NAMALWA (cell line): ENCODE data around the gene GRM5.

Experiments
- DNase-seq: peaks from one replicate; pipeline ENCODE4 v3.0.0-alpha.2; 2015; ENCODE audit warnings: low spot score

Gene GRM5

DNA sequence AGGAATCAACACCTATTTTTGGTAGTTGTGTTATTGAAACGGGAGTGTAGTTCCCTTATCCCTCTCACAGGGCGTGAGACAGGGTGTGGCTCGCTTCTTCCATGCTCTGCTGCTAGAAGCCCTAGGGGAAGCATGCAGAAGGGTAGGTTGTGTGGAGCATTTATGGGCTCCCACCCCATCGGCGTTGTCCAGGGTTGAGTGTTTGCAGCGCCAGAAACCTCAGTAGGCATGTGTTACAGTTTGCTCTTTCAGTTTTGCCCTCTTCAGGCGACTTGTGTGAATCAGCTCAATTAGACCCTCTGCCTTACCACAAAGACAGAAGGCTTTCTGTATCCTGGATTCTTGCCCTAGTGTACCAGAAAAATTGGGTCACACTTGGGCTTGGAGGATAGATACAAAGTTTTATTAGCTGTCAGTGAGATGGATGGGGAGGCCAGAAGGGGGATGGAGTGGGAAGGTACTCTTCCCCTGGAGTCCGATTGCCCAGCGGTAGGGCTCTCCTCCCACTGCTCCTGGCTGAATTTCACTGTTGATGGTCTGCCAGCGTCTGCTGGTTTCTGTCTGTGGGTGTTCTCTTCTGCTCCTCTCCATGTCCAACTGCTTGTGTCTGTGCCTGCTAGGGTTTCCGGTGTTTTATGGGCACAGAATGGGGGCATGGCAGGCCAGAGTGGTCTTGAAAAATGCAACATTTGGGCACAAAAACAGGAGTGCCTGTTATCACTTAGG lies 369.9 kb downstream of the GRM5 start:
- DNase-seq = no peak

DNA sequence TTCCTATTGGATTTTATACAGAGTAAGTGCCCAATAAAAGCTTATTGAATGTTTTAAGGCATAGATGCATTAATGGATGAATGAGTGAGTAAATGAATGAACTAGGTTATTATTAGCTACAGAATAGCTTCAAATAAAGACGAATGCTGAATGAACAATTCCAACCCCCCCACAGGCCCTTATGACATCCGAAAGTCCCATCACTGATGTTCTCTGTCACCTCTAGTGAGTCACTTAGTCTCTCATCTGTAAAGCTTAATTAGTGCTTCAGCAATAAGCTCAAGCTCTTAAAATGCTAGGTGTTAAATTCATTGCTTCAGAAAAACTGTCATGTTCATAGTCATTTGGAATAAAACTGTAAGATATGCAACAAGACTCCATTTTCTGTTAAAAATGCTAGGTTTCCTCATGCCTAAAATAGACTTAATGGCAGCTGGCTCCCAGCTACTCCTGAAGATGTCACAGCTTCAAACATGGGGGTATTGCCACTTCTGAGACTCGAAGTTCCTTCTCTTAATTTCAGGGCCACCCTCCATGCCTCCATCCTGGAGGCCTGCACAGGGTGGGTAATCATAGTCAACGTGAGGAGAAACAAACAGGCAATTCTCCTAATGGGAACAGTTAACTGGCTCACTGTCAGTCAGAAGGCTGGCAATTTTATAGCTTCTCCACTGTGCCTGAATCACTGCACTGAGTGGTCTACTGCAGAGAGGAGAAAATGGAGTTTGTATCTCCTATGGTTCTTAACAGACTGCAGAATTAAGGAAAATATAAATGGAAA lies 373.3 kb downstream of the GRM5 start:
- no peak for DNase-seq

DNA sequence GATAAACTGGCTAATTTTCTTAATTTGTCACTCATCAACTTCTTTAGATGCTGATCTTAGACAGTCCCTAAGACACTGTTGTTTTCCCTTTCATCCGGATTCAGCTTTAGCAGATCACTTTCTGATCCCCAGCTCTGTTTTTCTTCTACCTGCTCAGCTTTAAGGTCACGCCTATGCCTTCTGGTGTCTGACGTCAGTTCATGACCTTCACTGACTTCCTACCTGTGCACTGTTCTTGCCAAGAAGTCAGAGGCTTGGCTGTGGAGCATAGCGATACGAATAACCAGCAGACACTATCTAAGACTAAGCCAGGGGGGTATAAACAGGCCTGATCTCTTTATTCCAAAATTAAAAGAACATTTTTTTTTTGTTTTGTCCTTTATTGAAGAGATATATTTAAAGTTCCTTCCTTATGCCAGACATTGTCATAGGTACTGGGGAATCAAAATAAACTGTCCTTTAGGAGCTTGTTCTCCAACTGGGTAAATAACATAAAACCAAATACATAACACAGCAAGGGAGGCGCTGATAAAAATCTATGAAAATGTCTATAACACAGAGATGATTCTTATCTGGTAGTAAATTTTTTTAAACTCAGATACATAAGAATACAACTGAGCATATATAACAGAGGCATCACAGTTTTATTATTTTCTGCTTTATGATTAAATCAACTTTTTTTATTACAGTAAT lies 376.1 kb downstream of the GRM5 start:
- DNase-seq = no peak

DNA sequence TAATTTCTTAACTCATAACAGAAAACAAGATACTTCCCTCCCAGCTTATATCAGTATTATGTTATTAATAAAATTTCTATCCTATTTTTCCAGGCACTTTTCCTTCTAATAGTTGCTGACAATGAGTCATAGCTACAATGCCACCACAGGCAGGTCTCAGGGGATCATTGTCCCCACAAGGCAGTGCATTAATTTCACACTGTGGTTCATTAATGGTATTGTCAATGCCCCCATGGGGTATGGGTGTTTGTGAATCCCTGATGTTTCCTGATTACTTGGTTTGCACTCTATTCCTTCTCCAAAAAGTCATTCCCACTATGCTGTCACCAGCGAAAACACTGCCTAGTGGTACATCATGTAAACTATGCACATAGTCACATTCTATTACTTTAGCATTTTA lies 382.8 kb downstream of the GRM5 start:
- DNase-seq = no peak

DNA sequence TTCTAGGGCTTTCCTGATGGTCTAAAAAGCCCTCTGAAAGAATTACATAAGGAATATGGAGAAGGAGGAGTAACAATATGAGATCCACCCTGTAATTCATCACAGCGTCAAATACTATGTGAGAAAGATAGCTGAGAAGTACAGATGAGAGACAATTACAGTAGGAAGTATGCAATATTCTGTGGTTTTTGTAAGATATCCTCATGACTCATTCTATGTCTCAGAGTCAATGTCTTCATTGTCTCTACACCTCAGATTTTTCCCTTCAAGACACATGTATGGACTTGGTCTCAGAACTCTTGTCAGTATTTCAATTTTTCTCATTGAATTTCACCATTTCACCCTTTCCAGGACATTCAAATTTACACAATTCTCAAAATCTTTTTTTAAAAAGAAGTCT lies 385.0 kb downstream of the GRM5 start:
- DNase-seq = no peak

DNA sequence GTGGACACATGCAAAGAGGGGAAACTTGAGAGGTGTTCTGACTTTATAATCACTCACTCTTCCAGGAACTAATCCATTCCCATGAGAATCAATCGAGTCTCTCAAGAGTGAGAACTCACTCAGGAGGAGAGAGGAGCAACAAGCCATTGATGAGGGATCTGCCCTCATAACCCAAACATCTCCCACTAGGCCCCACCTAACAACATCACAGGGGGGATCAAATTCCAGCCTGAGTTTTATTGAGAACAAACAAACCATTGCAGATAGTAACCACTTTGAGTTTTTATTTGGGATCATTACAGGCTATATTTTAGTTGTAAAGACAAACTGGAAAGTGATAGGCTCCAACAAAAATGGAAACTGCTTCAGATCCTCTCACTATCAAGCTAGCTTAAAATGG lies 399.4 kb downstream of the GRM5 start:
- no peak for DNase-seq

DNA sequence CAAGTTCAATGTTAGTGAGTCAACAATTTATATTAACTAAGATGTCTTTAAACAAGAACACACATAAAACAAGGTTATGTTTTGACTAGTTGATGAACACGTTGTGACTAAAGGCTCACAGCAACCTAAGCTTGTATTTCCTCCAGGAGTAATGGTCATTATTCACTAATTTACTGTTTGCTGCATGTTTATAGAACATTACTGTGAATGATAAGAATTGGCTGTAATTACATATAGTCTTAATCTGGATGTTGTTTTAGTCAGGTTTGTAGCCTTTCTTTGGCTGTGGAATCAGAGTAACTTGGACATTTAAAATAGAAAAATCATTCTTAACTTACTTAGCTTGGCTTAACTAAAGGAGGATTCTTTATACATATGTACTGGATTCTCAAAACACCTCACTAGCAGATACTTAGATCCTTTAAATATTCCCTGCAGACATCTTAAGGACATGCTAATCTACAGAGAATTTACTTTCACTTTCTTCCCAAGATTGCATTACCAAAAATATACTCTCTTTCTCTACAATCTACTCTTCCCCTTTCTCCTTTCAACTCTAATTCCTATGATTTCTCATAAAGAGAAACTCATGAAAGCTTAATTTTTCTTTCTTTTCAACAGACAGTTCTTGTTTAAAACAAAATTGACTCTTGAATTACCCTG lies 408.6 kb downstream of the GRM5 start:
- DNase-seq = no peak

DNA sequence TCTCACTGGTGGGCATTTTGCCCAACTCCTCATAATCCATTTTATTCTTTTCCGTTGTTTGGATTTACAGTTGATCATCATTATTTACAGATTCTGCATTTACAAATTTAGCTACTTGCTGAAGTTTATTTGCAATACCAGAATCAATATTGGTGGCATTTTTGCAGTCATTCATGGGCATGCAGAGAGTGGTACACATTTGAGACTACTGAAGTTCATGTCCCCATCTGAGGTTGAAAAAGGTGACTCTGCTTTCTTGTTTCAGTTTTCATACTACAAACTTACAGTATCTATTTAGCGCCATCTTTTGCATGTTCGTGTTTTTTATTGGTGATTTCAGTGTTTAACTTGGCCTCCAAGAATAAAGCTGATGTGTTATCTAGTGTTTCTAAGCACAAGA lies 409.5 kb downstream of the GRM5 start:
- no peak for DNase-seq

DNA sequence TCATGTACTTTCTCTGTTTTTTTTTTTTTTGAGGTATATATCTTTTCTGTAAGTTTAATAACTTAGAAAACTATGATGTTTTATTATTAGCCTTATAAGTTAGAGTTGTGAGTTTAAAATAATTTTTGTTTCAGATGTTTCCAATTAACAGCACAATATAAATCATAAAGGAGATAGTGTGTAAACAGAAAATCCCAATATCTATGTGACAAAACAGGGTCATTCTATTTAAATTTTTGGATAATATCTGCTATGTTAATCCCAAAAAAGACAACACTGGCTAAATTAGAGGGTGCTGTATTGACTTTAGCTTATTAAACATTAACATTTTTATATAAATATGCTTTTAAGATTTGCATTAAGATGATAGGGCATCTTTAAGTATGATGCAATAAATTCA lies 410.1 kb downstream of the GRM5 start:
- no peak for DNase-seq

DNA sequence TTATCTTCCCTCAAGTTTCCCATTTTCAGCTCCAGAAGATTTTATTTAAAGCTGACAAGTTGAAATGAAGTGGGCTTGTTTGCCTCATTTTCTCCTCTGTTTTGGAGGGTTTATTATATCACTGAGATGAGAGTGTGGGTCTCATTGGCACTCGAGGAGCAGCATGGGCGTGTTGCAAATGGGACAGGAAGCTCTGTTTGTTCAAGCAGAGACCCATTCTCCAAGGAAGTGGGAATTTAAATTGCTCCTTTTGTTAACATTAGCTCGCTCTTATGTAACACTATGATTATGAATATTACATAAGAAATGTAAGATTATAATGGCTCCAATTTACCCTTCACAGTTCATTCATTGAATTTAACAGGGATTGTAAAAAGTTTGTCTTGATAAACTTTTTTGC lies 410.6 kb downstream of the GRM5 start:
- no peak for DNase-seq

DNA sequence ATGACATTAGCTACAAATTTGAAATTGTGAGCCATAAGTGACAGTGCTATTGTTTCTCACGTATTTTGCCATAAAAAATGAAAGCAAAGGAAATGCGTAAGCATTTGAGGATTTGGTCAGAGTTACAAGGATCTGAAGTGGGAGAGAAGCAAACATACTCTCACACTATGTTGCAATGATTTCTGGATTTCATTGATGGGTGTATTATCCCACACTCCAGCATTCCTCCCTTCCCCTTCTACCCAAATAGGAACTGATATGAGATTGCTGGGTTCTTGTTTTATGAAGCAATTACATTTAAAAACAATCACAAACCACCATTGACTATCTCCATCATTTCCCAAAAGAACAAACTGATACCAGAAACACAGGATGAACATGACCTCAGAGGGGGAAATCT lies 414.2 kb downstream of the GRM5 start:
- DNase-seq = no peak

DNA sequence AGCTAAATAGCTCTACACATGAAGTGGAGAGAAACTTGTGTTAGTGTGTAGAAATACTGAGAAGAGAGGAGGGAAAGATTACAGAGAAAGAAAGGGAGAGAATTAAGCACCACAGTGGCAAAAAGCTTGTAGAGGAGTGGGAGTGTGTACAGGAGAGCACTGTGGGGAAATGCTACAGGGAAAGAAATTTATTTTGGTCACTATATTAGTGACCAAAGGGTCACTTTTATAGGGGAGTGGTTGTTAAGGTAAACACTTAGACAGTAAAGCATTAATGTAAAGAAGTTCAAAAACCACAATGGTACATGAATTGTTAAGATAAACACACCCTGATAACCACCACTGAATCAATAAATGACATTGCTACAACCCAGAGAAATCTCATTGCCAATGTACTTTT lies 421.1 kb downstream of the GRM5 start:
- no peak for DNase-seq

DNA sequence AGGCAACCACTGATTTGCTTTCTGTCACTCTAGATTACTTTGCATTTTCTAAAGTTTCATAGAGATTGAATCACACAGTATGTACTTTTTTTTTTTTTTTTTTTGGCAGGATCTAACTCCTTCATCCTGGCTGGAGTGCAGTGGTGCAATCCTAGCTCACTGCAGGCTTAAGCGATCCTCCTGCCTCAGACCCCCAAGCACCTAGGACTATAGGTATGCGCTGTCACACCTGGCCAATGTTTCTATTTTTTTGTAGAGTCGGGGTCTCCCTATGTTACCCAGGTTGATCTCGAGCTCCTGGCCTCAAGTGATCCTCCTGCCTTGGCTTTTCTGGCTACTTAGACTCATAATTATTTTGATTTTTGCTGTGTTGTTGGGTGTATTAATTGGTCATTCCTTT lies 433.6 kb downstream of the GRM5 start:
- DNase-seq = no peak

DNA sequence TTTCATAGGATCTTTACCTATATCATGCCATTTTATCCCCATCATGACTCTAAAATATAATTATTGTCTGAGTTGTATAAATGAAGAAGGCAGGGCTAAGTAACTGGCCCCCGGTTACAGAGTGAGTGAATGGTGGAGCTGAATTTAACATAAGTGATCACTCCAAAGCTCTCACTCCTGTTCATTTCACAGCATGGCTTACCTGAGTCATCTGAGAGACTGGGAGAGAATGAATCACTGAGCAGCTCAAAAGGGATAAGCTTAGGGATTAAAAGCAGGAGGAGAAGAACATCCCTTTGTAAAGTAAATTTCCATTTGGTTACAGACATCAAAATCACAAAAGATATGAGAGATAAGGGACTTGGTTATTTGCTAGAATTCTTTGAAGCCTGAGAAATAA lies 434.3 kb downstream of the GRM5 start:
- no peak for DNase-seq

DNA sequence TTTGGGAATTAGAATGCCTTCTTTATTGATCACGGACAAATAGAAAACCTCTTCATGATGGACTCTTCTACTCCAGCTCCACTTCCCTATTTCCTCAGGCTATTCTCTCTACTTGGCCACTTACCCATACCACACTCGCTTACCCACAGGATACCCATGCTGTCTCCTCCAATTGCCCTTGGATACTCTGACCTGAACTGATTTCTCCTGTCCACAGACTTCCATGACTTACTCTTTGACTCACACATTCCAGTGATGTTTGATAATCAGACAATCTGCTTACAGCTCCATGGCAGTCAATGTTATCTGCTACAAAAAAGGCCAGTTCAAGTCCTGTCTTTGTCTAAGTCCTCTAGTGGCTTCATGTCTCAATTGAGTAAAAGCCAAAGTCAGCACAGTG lies 436.3 kb downstream of the GRM5 start:
- DNase-seq = no peak

DNA sequence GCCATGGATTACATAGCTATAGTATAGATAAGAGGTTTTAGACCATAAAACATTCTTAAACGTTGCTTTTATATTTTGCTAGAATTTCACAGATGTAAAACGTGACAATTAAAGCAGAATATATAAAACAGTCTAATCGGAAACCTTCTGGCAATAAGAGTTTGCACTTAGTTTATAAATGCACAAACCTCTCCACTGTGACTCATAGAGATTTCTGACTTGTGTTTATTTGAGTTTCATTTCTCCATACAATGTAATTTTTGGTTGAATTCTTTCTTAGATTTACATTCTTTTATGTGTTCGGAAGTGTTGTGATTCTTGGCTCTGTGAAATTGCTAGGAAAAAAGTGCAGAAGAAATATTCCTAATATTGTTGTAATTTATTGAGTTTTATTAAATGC lies 439.6 kb downstream of the GRM5 start:
- DNase-seq = no peak

DNA sequence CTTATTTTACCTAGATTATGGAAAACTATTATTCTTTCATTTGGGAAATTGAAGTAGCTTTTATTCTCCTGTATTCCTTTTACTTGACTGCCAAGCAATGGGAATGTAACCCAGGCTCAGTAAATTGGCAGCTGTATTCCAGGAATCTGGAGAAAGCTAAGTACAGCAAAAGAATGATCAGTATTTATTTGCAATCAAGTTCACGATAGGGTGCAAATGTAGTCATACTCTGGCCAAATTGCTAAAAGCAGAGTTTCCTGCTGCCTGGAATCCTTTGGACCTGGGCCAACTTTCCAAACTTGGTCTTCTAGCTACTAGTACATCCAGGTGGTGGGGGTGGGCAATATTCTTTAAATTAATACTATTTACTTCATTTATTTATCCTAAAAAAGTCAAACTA lies 442.3 kb downstream of the GRM5 start:
- DNase-seq = no peak

DNA sequence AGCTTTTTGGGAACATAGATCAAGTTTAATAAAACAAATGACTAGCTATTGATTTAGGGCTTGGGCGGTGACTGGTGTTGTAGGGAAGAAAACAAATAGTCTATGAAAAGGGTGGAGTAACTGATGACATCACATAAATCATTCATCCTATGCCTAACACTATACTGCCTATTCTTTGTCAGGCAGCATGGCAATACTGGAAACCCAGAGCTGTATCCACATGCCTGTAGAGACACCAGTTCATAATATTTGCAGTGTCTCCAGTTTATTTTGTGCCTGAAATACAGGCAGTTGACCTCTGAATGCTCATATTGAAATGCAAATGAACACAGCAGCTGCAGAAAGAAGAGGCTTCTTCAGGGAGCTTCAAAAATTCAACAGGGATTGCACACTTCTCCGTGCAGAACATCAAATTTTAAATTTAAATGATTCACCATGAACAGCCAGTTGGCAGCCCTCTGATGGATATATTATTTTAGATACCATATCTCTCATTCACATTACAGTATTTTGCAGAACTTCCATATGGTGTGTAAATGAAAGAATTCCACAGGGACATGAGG lies 445.1 kb downstream of the GRM5 start:
- DNase-seq = no peak

DNA sequence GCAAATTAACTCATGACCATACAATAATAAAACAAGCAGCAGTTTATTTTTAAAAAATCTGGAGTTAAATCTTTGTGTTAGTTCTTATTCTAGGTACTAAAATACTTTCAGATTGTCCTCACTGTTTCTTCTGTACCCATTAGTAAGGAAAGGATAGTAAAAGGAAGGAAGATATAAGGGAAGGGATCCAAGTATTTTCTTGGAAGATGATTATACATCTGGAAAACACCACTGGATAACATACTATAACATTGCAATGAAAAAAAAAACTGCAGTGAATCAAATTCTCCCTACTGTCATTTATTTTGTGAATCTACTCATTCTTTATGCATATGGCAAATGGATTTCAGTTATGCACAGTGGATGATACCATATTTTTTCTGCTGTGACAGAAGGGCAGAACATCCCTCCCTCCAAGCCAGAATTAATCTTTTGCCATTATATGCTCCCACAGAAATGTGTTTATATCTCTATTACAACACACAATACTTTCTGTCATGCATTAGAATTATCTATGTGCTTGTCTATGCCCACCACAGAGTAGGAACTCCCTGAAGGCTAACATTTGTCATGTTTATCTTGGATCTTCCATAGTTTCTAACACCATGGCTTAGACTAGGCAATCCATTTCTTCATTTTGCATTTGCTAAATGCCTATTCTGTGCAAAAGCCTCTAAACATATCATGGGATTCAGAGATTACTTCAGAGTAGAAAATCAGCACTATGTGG lies 446.0 kb downstream of the GRM5 start:
- DNase-seq = no peak

DNA sequence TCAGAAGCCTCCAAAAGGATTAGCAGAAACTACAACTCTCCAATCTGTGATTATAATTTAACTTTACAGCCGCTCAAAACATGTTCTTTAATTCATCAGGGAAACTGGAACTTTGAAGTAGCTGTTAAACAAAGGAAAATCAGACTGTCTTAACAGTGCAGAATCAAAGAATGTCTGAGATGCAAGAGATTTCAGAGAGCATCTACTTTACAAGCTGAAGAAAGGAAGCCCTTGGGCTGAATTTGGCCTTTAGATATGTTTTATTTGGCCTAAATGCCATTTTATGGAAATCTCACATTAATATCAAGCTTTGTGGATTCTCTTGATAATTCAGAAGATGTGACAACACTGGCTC lies 446.7 kb downstream of the GRM5 start:
- DNase-seq = no peak

DNA sequence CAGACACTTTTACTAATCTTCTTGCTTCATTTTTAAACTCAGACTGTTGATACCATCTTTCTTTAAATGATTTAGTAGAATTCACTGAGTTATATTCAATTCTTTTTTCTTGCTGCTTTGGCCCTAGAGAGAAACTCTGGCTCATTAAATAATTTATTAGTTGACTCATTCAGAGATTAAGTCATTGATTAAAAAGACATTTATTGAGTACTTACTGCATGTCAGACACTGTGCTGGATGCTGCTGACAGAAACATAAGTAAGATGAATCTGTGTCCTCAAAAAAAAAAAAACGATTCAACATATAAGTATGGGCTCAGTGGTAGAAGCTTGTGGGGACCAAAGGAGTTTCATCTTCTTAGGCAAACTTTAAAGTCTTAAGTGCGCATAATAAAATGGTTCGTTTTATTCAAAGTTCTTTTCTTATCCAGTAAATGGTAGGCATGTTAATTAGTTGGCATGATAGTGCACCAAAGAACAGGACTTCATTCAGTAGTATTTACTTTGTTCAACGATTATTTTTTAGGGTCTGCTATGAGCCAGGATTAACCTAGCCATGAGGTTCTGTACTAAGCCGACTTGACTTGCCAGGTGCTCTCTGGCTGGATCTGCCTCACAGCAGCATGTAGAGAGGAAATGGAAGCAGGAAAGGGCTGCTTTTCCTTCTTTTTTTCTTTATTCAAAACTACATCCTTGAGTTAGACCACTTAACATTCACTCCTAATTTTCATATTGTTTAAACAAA lies 447.3 kb downstream of the GRM5 start:
- DNase-seq = no peak
